H1 (cell line): ENCODE results near the gene TRIM67. TPM values are rescaled to one million over a fixed set of nuclear protein-coding genes. Genes with fewer than 3 reads are reported as not detected.

Experiments used
- CTCF ChIA-PET: fragments of 300-600 bp; sonication (Branson Sonifier 250); formaldehyde crosslinking; loops from one replicate; lab custom pipeline; 2021; ENCODE audit not compliant: partially characterized antibody; lab: Charles Lee
- POLR2A ChIA-PET: fragments of 300-600 bp; sonication (Branson Sonifier 250); formaldehyde crosslinking; loops from one replicate; lab custom pipeline; 2021; ENCODE audit warnings: inconsistent platforms; ENCODE audit not compliant: partially characterized antibody; lab: Charles Lee
- DNase-seq, 2 experiments: peaks; one replicate each; pipeline versions ENCODE4 v3.0.0 to v3.0.0-alpha.2; 2010 to 2022; ENCODE audit warnings: low spot score in 2 of 2, low read depth in 1 of 2, mixed read lengths in 1 of 2
- FAIRE-seq: peaks from 2 replicates; lab custom pipeline; 2011; peaks lifted over from hg19 to GRCh38; lab: Jason Lieb, UNC
- H2AFZ ChIP-seq: 2 replicates; pipeline ENCODE4 v1.8.1; 2012; ENCODE audit warnings: low read length, inconsistent platforms
- H2AK5ac ChIP-seq: 2 replicates; pipeline ENCODE4 v1.6.1; 2013; ENCODE audit warnings: low read depth, low read length
- H2BK120ac ChIP-seq: replicated peaks from 2 replicates; pipeline ENCODE3; 2013; ENCODE audit warnings: low read depth, low read length, inconsistent platforms
- H2BK12ac ChIP-seq: 2 replicates; pipeline ENCODE4 v1.6.1; 2013; ENCODE audit warnings: low read depth, low read length
- H2BK15ac ChIP-seq: 2 replicates; pipeline ENCODE4 v1.6.1; 2013; ENCODE audit warnings: low read length
- H2BK20ac ChIP-seq: 2 replicates; pipeline ENCODE4 v1.6.1; 2013; ENCODE audit warnings: low read length
- H2BK5ac ChIP-seq: 2 replicates; pipeline ENCODE4 v1.6.1; 2013; ENCODE audit warnings: low read depth, low read length
- H3K14ac ChIP-seq: 2 replicates; pipeline ENCODE4 v1.6.1; 2013; ENCODE audit warnings: inconsistent platforms; ENCODE audit not compliant: insufficient read length
- H3K18ac ChIP-seq: 2 replicates; pipeline ENCODE4 v1.6.1; 2013; ENCODE audit warnings: low read length; ENCODE audit errors: extremely low read depth
- H3K23ac ChIP-seq: 2 replicates; pipeline ENCODE4 v1.6.1; 2013; ENCODE audit warnings: inconsistent platforms; ENCODE audit not compliant: insufficient read length
- H3K23me2 ChIP-seq: 2 replicates; pipeline ENCODE4 v1.6.1; 2013; ENCODE audit warnings: low read depth, low read length
- H3K27ac ChIP-seq: 2 replicates; pipeline ENCODE4 v1.6.1; 2011; ENCODE audit warnings: low read depth, low read length, inconsistent platforms
- H3K27me3 ChIP-seq, 4 experiments: replicated peaks in 1 of 4; 1 replicate in 1 of 4; 2 replicates in 3 of 4; pipeline versions ENCODE4 v1.6.1 to v1.8.1; 2011 to 2013; ENCODE audit warnings: low read length in 3 of 4, mild to moderate bottlenecking in 3 of 4, inconsistent platforms in 2 of 4, mixed read lengths in 2 of 4, moderate library complexity in 1 of 4; ENCODE audit not compliant: control insufficient read depth in 3 of 4, insufficient read depth in 3 of 4; ENCODE audit errors: extremely low read depth in 1 of 4
- H3K36me3 ChIP-seq, 4 experiments: 2 replicates each; pipeline versions ENCODE4 v1.6.1 to v1.8.1; 2011 to 2013; ENCODE audit warnings: mild to moderate bottlenecking in 4 of 4, low read length in 3 of 4, moderate library complexity in 2 of 4, control low read depth in 1 of 4, inconsistent platforms in 1 of 4; ENCODE audit not compliant: insufficient read depth in 4 of 4, control insufficient read depth in 2 of 4
- H3K4ac ChIP-seq: replicated peaks from 2 replicates; pipeline ENCODE3; 2013; ENCODE audit warnings: low read length, low read depth, mixed read lengths, inconsistent platforms; ENCODE audit not compliant: insufficient read length
- H3K4me1 ChIP-seq, 4 experiments: replicated peaks in 1 of 4; 1 replicate in 1 of 4; 2 replicates in 3 of 4; pipeline versions ENCODE4 v1.6.1 to v1.8.1; 2011 to 2013; ENCODE audit warnings: low read length in 3 of 4, inconsistent platforms in 2 of 4, mixed read lengths in 1 of 4; ENCODE audit not compliant: insufficient read depth in 4 of 4, control insufficient read depth in 3 of 4
- H3K4me2 ChIP-seq, 2 experiments: 2 replicates each; pipeline versions ENCODE4 v1.6.1 to v1.8.1; 2011 to 2013; ENCODE audit warnings: low read depth in 2 of 2, low read length in 2 of 2, control low read depth in 1 of 2, inconsistent platforms in 1 of 2, mild to moderate bottlenecking in 1 of 2; ENCODE audit not compliant: insufficient read depth in 1 of 2
- H3K4me3 ChIP-seq, 4 experiments: fragments of 200-600, 300-600 bp in 1 of 4; sonication (generic), shearing (Covaris generic), sonication (Bioruptor Twin) in 1 of 4; 2 replicates each; pipeline versions ENCODE4 v1.5.1 to v1.8.1; 2011 to 2016; ENCODE audit warnings: low read length in 4 of 4, low read depth in 3 of 4, control low read depth in 2 of 4, inconsistent platforms in 2 of 4, mild to moderate bottlenecking in 2 of 4, mixed read lengths in 1 of 4, moderate library complexity in 1 of 4; ENCODE audit not compliant: insufficient read depth in 2 of 4; ENCODE audit errors: extremely low read depth in 1 of 4
- H3K56ac ChIP-seq: replicated peaks from 2 replicates; pipeline ENCODE3; 2013; ENCODE audit warnings: low read depth, mild to moderate bottlenecking, mixed read lengths, low read length, inconsistent platforms; ENCODE audit not compliant: insufficient read length
- H3K79me1 ChIP-seq: 2 replicates; pipeline ENCODE4 v1.6.1; 2013; ENCODE audit warnings: low read depth, low read length, control low read depth
- H3K79me2 ChIP-seq, 2 experiments: 2 replicates each; pipeline versions ENCODE4 v1.6.1 to v1.8.1; 2012 to 2013; ENCODE audit warnings: low read length in 2 of 2, mild to moderate bottlenecking in 2 of 2, inconsistent platforms in 1 of 2; ENCODE audit not compliant: insufficient read depth in 2 of 2, control insufficient read depth in 1 of 2
- H3K9ac ChIP-seq, 4 experiments: replicated peaks in 1 of 4; 1 replicate in 1 of 4; 2 replicates in 3 of 4; pipeline versions ENCODE4 v1.6.1 to v1.8.1; 2011 to 2013; ENCODE audit warnings: low read depth in 3 of 4, low read length in 3 of 4, control low read depth in 2 of 4, mild to moderate bottlenecking in 2 of 4, moderate library complexity in 2 of 4, inconsistent platforms in 1 of 4; ENCODE audit errors: extremely low read depth in 1 of 4
- H3K9me3 ChIP-seq, 2 experiments: 2 replicates each; pipeline versions ENCODE4 v1.6.1 to v1.8.1; 2012 to 2013; ENCODE audit warnings: mild to moderate bottlenecking in 2 of 2, moderate library complexity in 2 of 2, control low read depth in 1 of 2, inconsistent platforms in 1 of 2, low read depth in 1 of 2, low read length in 1 of 2, mixed read lengths in 1 of 2; ENCODE audit not compliant: insufficient read depth in 2 of 2
- H4K20me1 ChIP-seq, 2 experiments: replicated peaks in 1 of 2; 2 replicates each; pipeline versions ENCODE3 to v1.8.1; 2011 to 2013; ENCODE audit warnings: inconsistent platforms in 2 of 2, low read length in 2 of 2, mild to moderate bottlenecking in 1 of 2; ENCODE audit not compliant: insufficient read depth in 2 of 2, control insufficient read depth in 1 of 2
- H4K5ac ChIP-seq: 2 replicates; pipeline ENCODE4 v1.6.1; 2013; ENCODE audit warnings: low read length, low read depth, mixed read lengths, inconsistent platforms; ENCODE audit not compliant: insufficient read length
- H4K8ac ChIP-seq: 2 replicates; pipeline ENCODE4 v1.8.0; 2013; ENCODE audit warnings: mild to moderate bottlenecking, moderate library complexity, low read length, inconsistent platforms; ENCODE audit not compliant: insufficient read depth; ENCODE audit errors: extremely low read depth
- H4K91ac ChIP-seq: replicated peaks from 2 replicates; pipeline ENCODE3; 2013; ENCODE audit warnings: low read length, mixed read lengths, inconsistent platforms; ENCODE audit not compliant: insufficient read length
- E2F6 ChIP-seq: IDR thresholded peaks from 2 replicates; pipeline ENCODE4 v1.6.1; 2012; ENCODE audit warnings: inconsistent platforms
- GABPA ChIP-seq: IDR thresholded peaks from 2 replicates; pipeline ENCODE4 v1.6.1; 2011; ENCODE audit warnings: mild to moderate bottlenecking, low read length, moderate library complexity, borderline replicate concordance; ENCODE audit not compliant: insufficient read depth
- HDAC2 ChIP-seq, 2 experiments: fragments of 300-600 bp in 1 of 2; sonication (generic) in 1 of 2; IDR thresholded peaks; 2 replicates each; pipeline ENCODE4 v1.6.1; 2011 to 2012; ENCODE audit warnings: low read depth in 2 of 2, low read length in 2 of 2, mild to moderate bottlenecking in 2 of 2, moderate library complexity in 2 of 2, borderline replicate concordance in 1 of 2, inconsistent platforms in 1 of 2
- JUND ChIP-seq: IDR thresholded peaks from 2 replicates; pipeline ENCODE4 v1.6.1; 2011; ENCODE audit warnings: mild to moderate bottlenecking, improper control_type of control experiment, low read length
- KDM4A ChIP-seq: IDR thresholded peaks from one replicate; pipeline ENCODE4 v1.7.1; 2012; ENCODE audit warnings: low read depth, mild to moderate bottlenecking, moderate library complexity, low read length, inconsistent platforms; ENCODE audit not compliant: severe bottlenecking
- RBBP5 ChIP-seq: IDR thresholded peaks from 2 replicates; pipeline ENCODE4 v1.7.1; 2012; ENCODE audit warnings: low read depth, mild to moderate bottlenecking, inconsistent platforms, low read length, moderate library complexity, borderline replicate concordance
- RNF2 ChIP-seq: fragments of 200-900, 300-1000 bp; sonication (generic); IDR thresholded peaks from 2 replicates; pipeline ENCODE4 v1.7.1; 2016; ENCODE audit warnings: borderline replicate concordance, low read depth, mild to moderate bottlenecking, antibody characterized with exemption, low read length; ENCODE audit not compliant: poor library complexity, severe bottlenecking; ENCODE audit errors: missing control alignments
- SIRT6 ChIP-seq: IDR thresholded peaks from one replicate; pipeline ENCODE4 v1.7.1; 2012; ENCODE audit warnings: low read length, inconsistent platforms
- SP2 ChIP-seq: IDR thresholded peaks from 2 replicates; pipeline ENCODE4 v1.6.1; 2012; ENCODE audit warnings: mild to moderate bottlenecking, low read length, inconsistent platforms
- WGBS, 2 experiments: shearing (Covaris generic) in 1 of 2; methylation state at CpG; one replicate each; pipeline versions ENCODE4 v1.1.6 to v1.1.7; 2013 to 2015; ENCODE audit warnings: low lambda C conversion rate in 2 of 2, mixed read lengths in 2 of 2, inconsistent platforms in 1 of 2, low coverage in 1 of 2, missing lambda C conversion rate in 1 of 2; ENCODE audit not compliant: insufficient replicate concordance in 2 of 2, insufficient coverage in 1 of 2, insufficient read length in 1 of 2; ENCODE audit errors: extremely low coverage in 1 of 2, missing lambda C conversion rate in 1 of 2; 5-methylcytosine and 5-hydroxymethylcytosine counted together
- polyA plus RNA-seq, 7 experiments: library from polyadenylated mRNA; depleted of rRNA in 3 of 7; stranded (reverse) in 5 of 7; unstranded in 2 of 7; fragments of >200 nt in 5 of 7; fragments of 200-250 nt in 2 of 7; gene quantifications; 1 replicate in 5 of 7; 2 replicates in 1 of 7; 4 replicates in 1 of 7; pipeline versions ENCODE4 v1.2.1 to v1.2.3, GENCODE V29; 2011 to 2013; ENCODE audit warnings: missing spikeins in 2 of 7, mixed read lengths in 2 of 7
- total RNA-seq: library from RNA; stranded (reverse); fragmentation: NEBNext Ultra II Directional; extraction: Animal tissue kit (Norgen Biotek cat#: 25700); gene quantifications from 2 replicates; pipeline ENCODE4 v1.2.1, GENCODE V29; 2021
- TF ChIP-seq, protein P1 (sequence below): IDR thresholded peaks from 2 replicates; pipeline ENCODE4 v1.6.1; 2012; ENCODE audit warnings: low read length, inconsistent platforms

TRIM67 gene
- total and polyA plus RNA-seq, 2 of the 8 experiments (the other 6 are each of a cell fraction or from before 2014, with no cell fraction given): under 0.01 TPM; not detected in 1

GRCh38 chr1:231189683-231190270, 27.9 kb downstream of the TRIM67 start:
- POLR2A ChIA-PET: interaction anchor here (0.7 kb wide), 1 partner anchor 814 kb away, joined by 3 read pairs; no protein-coding TSS in a partner anchor
- H3K56ac ChIP-seq: no peak overlapping the region
- CTCF ChIA-PET: no interaction called here
- TF ChIP-seq GABPA (no peak), SP2 (no peak), SIRT6 (no peak), RBBP5 (no peak), E2F6 (no peak), JUND (no peak), RNF2 (no peak), HDAC2 (IDR thresholded peaks at IDR 0.05; ENCODE audit: borderline replicate concordance in 1 of 2, low read depth in 2 of 2, low read length in 2 of 2) (no peak), KDM4A (no peak)
- TF ChIP-seq, protein P1, sequence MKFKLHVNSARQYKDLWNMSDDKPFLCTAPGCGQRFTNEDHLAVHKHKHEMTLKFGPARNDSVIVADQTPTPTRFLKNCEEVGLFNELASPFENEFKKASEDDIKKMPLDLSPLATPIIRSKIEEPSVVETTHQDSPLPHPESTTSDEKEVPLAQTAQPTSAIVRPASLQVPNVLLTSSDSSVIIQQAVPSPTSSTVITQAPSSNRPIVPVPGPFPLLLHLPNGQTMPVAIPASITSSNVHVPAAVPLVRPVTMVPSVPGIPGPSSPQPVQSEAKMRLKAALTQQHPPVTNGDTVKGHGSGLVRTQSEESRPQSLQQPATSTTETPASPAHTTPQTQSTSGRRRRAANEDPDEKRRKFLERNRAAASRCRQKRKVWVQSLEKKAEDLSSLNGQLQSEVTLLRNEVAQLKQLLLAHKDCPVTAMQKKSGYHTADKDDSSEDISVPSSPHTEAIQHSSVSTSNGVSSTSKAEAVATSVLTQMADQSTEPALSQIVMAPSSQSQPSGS: no peak

More at GRCh38 chr1:231189683-231190270, 27.9 kb downstream of the TRIM67 start:
- Histone ChIP-seq H3K79me2 (no peaks in the 10 kb centered on the region), H3K4me3 (no peak overlapping the region), H4K91ac (no peak overlapping the region), H4K5ac (no peak overlapping the region), H2BK15ac (no peak overlapping the region), H2AK5ac (no peak overlapping the region), H3K4me1 (peaks cover 0 to 6% (median 1%) of the 10 kb centered on the region in 4 experiments; a peak in 3 of 7 replicates), H2AFZ (no peak overlapping the region), H3K14ac (no peak overlapping the region), H3K23ac (no peak overlapping the region), H3K4me2 (no peak overlapping the region), H4K8ac (no peak overlapping the region), H3K23me2 (no peaks in the 10 kb centered on the region), H2BK12ac (no peak overlapping the region), H2BK5ac (no peak overlapping the region), H3K18ac (no peak overlapping the region), H3K4ac (no peak overlapping the region), H2BK120ac (no peak overlapping the region), H2BK20ac (no peak overlapping the region), H3K27ac (no peak overlapping the region), H3K27me3 (peaks cover 0 to 20% (median 8%) of the 10 kb centered on the region in 4 experiments; a peak in 5 of 7 replicates), H3K9ac (no peak overlapping the region), H3K79me1 (no peaks in the 10 kb centered on the region), H3K36me3 (no peaks in the 10 kb centered on the region), H3K9me3 (no peaks in the 10 kb centered on the region; a peak in 1 of 4 replicates), H4K20me1 (peaks cover 0 to 2% of the 10 kb centered on the region in 2 experiments)
- 91% methylated on average over 5 of the region's 5 CpGs; no CpG with 5 or more reads in 1 of the 2 experiments for WGBS, 2 experiments
- FAIRE-seq (no peak), DNase-seq (no peak)
